Activated T-helper 17 cell treated with anti-CD3 and anti-CD28 coated beads, Interleukin-2, amount 50 U/mL, for 72 hours (primary cell): Measurements from ENCODE around the gene KIF18A. TPM values are rescaled to one million over a fixed set of nuclear protein-coding genes. Genes with fewer than 3 reads are reported as not detected.
"Not testable (repeated sequence)": the region's sequence is repeated elsewhere in the genome, so short reads cannot be mapped to it uniquely, and the experiment has no call there.

Experiments used
- ATAC-seq: fragments of 150-1000 bp; cut with Tn5 transposase; replicated peaks from 2 replicates; pipeline ENCODE4 v1.10.0; 2021; ENCODE audit warnings: mild to moderate bottlenecking, moderate library complexity
- H3K27ac Mint-ChIP-seq: one replicate; pipeline ENCODE4 v1.8.0; 2022; ENCODE audit warnings: mixed read lengths
- H3K27me3 Mint-ChIP-seq: one replicate; pipeline ENCODE4 v1.8.0; 2022; ENCODE audit warnings: mixed read lengths
- H3K36me3 Mint-ChIP-seq: one replicate; pipeline ENCODE4 v1.8.0; 2022; ENCODE audit warnings: low read depth, mild to moderate bottlenecking, mixed read lengths
- H3K4me1 Mint-ChIP-seq: one replicate; pipeline ENCODE4 v1.8.0; 2022; ENCODE audit warnings: mixed read lengths
- H3K4me3 Mint-ChIP-seq: one replicate; pipeline ENCODE4 v1.8.0; 2022; ENCODE audit warnings: mild to moderate bottlenecking, mixed read lengths
- H3K9me3 Mint-ChIP-seq: one replicate; pipeline ENCODE4 v1.8.0; 2022; ENCODE audit warnings: mixed read lengths
- total RNA-seq, 2 donors: library from RNA; stranded (reverse); gene quantifications; one replicate each; pipeline ENCODE4 v1.2.3, GENCODE V29; 2022

The KIF18A gene
- total RNA-seq, 2 donors from 2014 or later: 30.3 to 38.1 TPM

GRCh38 chr11:28117712-28118111 is 9.8 kb upstream of the KIF18A start:
- Mint-ChIP-seq H3K4me3 (no peak overlapping the region), H3K27ac (no peak overlapping the region), H3K4me1 (peaks cover 9% of the 10 kb centered on the region), H3K27me3 (no peaks in the 10 kb centered on the region), H3K9me3 (no peaks in the 10 kb centered on the region), H3K36me3 (peaks cover 53% of the 10 kb centered on the region)
- no peak for ATAC-seq

GRCh38 chr11:28114731-28115130 is 6.8 kb upstream of the KIF18A start:
- ATAC-seq: no peak
- no peak overlapping the region for H3K4me3 Mint-ChIP-seq
- peaks cover 15% of the 10 kb centered on the region for H3K4me1 Mint-ChIP-seq
- H3K27me3 Mint-ChIP-seq: no peaks in the 10 kb centered on the region
- H3K9me3 Mint-ChIP-seq: no peaks in the 10 kb centered on the region
- H3K36me3 Mint-ChIP-seq: peaks cover 66% of the 10 kb centered on the region
- no peak overlapping the region for H3K27ac Mint-ChIP-seq

- H3K4me1 Mint-ChIP-seq: peaks cover 20% of the 10 kb centered on the region
- no peak for ATAC-seq
- no peak overlapping the region for H3K4me3 Mint-ChIP-seq
- no peak overlapping the region for H3K27ac Mint-ChIP-seq
- H3K27me3 Mint-ChIP-seq: no peaks in the 10 kb centered on the region
- no peaks in the 10 kb centered on the region for H3K9me3 Mint-ChIP-seq
- H3K36me3 Mint-ChIP-seq: peaks cover 63% of the 10 kb centered on the region
These were observed 6.2 kb upstream of the KIF18A start for GRCh38 chr11:28114116-28114515.

GRCh38 chr11:28110821-28111200 is 2.9 kb upstream of the KIF18A start:
- no peak for ATAC-seq
- H3K4me3 Mint-ChIP-seq: peak overlapping the region; percentile 95

GRCh38 chr11:28110108-28110820 is 2.3 kb upstream of the KIF18A start:
- peaks cover 50% of the 10 kb centered on the region for H3K36me3 Mint-ChIP-seq
- peaks cover 28% of the 10 kb centered on the region for H3K4me1 Mint-ChIP-seq
- H3K9me3 Mint-ChIP-seq: no peaks in the 10 kb centered on the region
- ATAC-seq: peak; percentile 22
- H3K27me3 Mint-ChIP-seq: no peaks in the 10 kb centered on the region
- peak overlapping the region; percentile 96 for H3K27ac Mint-ChIP-seq
- H3K4me3 Mint-ChIP-seq: peak overlapping the region; percentile 95

More at GRCh38 chr11:28110821-28111200, 2.9 kb upstream of the KIF18A start:
- peak overlapping the region; percentile 96 for H3K27ac Mint-ChIP-seq
- H3K4me1 Mint-ChIP-seq: peaks cover 28% of the 10 kb centered on the region
- no peaks in the 10 kb centered on the region for H3K9me3 Mint-ChIP-seq
- peaks cover 56% of the 10 kb centered on the region for H3K36me3 Mint-ChIP-seq
- H3K27me3 Mint-ChIP-seq: no peaks in the 10 kb centered on the region

GRCh38 chr11:28108958-28109357 is 1.0 kb upstream of the KIF18A start:
- Mint-ChIP-seq H3K27me3 (no peaks in the 10 kb centered on the region), H3K27ac (peak overlapping the region; percentile 96), H3K4me1 (peaks cover 26% of the 10 kb centered on the region), H3K36me3 (peaks cover 37% of the 10 kb centered on the region), H3K9me3 (no peaks in the 10 kb centered on the region), H3K4me3 (peak overlapping the region; percentile 95)
- no peak for ATAC-seq

- Mint-ChIP-seq H3K9me3 (no peaks in the 10 kb centered on the region), H3K4me1 (peaks cover 20% of the 10 kb centered on the region), H3K27me3 (no peaks in the 10 kb centered on the region), H3K27ac (peak overlapping the region; percentile 96), H3K4me3 (peak overlapping the region; percentile 95), H3K36me3 (peaks cover 22% of the 10 kb centered on the region)
- no peak for ATAC-seq
These were observed 686 bp downstream of the KIF18A start for GRCh38 chr11:28107191-28107749.

GRCh38 chr11:28106353-28107043 is 1.5 kb downstream of the KIF18A start:
- Mint-ChIP-seq H3K36me3 (peaks cover 14% of the 10 kb centered on the region), H3K27me3 (no peaks in the 10 kb centered on the region), H3K9me3 (no peaks in the 10 kb centered on the region), H3K4me1 (peaks cover 13% of the 10 kb centered on the region), H3K27ac (peak overlapping the region; percentile 47), H3K4me3 (peak overlapping the region; percentile 95)
- ATAC-seq: no peak

- Mint-ChIP-seq H3K36me3 (peaks cover 14% of the 10 kb centered on the region), H3K27ac (peak overlapping the region; percentile 47), H3K9me3 (no peaks in the 10 kb centered on the region), H3K4me1 (peaks cover 13% of the 10 kb centered on the region), H3K4me3 (peak overlapping the region; percentile 95), H3K27me3 (no peaks in the 10 kb centered on the region)
- no peak for ATAC-seq
These were observed 2.1 kb downstream of the KIF18A start for GRCh38 chr11:28105869-28106268.

- Mint-ChIP-seq H3K4me3 (no peak overlapping the region), H3K27ac (no peak overlapping the region), H3K4me1 (peaks cover 17% of the 10 kb centered on the region), H3K36me3 (peaks cover 8% of the 10 kb centered on the region), H3K9me3 (no peaks in the 10 kb centered on the region), H3K27me3 (no peaks in the 10 kb centered on the region)
- ATAC-seq: no peak
These were observed 3.0 kb downstream of the KIF18A start for GRCh38 chr11:28104984-28105383.

GRCh38 chr11:28104425-28104824 is 3.5 kb downstream of the KIF18A start:
- no peaks in the 10 kb centered on the region for H3K9me3 Mint-ChIP-seq
- H3K4me1 Mint-ChIP-seq: peaks cover 19% of the 10 kb centered on the region
- no peak for ATAC-seq
- H3K36me3 Mint-ChIP-seq: peaks cover 8% of the 10 kb centered on the region
- no peak overlapping the region for H3K27ac Mint-ChIP-seq
- no peaks in the 10 kb centered on the region for H3K27me3 Mint-ChIP-seq
- no peak overlapping the region for H3K4me3 Mint-ChIP-seq

- H3K4me1 Mint-ChIP-seq: peaks cover 18% of the 10 kb centered on the region
- H3K27me3 Mint-ChIP-seq, H3K36me3 Mint-ChIP-seq, H3K27ac Mint-ChIP-seq, H3K4me3 Mint-ChIP-seq, ATAC-seq, H3K9me3 Mint-ChIP-seq: not testable (repeated sequence)
These were observed 5.7 kb downstream of the KIF18A start for GRCh38 chr11:28102300-28102699.

- H3K27me3 Mint-ChIP-seq: no peaks in the 10 kb centered on the region
These were observed 7.3 kb downstream of the KIF18A start for GRCh38 chr11:28100665-28101064.

GRCh38 chr11:28099715-28100114 is 8.2 kb downstream of the KIF18A start:
- peaks cover 14% of the 10 kb centered on the region for H3K4me1 Mint-ChIP-seq
- H3K36me3 Mint-ChIP-seq: peaks cover 7% of the 10 kb centered on the region
- no peak overlapping the region for H3K27ac Mint-ChIP-seq
- no peaks in the 10 kb centered on the region for H3K27me3 Mint-ChIP-seq
- no peak overlapping the region for H3K4me3 Mint-ChIP-seq
- ATAC-seq: no peak
- no peaks in the 10 kb centered on the region for H3K9me3 Mint-ChIP-seq

More at GRCh38 chr11:28100665-28101064, 7.3 kb downstream of the KIF18A start:
- no peaks in the 10 kb centered on the region for H3K9me3 Mint-ChIP-seq
- H3K4me1 Mint-ChIP-seq: peaks cover 14% of the 10 kb centered on the region
- H3K27ac Mint-ChIP-seq: no peak overlapping the region
- no peak overlapping the region for H3K4me3 Mint-ChIP-seq
- H3K36me3 Mint-ChIP-seq: peaks cover 7% of the 10 kb centered on the region
- ATAC-seq: no peak

GRCh38 chr11:28098257-28098656 is 9.7 kb downstream of the KIF18A start:
- Mint-ChIP-seq H3K27ac (no peak overlapping the region), H3K4me3 (no peak overlapping the region), H3K4me1 (peaks cover 14% of the 10 kb centered on the region), H3K9me3 (no peaks in the 10 kb centered on the region), H3K36me3 (peaks cover 7% of the 10 kb centered on the region), H3K27me3 (no peaks in the 10 kb centered on the region)
- ATAC-seq: no peak
